ENCODE data around the gene TBC1D12.

DNA sequence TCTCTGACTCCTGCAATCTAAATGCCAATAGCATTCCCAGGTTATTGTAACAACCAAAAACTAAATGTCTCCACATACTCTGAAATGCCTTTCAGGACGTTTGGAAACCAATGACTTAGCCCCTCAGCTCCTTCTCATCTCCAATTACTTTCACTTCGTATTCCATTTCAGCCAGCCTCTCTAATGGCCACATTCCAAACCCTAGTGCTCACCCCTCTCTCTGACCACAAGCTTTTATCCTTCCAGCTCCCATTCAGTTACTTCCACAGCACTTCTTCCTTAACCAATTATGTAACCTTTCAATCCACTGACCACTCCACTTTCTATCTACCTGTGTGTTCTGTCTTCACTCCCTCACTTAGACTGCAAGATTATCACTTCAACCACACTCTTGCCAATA lies 43.9 kb upstream of the TBC1D12 start:
- TF ChIP-seq, protein P1, sequence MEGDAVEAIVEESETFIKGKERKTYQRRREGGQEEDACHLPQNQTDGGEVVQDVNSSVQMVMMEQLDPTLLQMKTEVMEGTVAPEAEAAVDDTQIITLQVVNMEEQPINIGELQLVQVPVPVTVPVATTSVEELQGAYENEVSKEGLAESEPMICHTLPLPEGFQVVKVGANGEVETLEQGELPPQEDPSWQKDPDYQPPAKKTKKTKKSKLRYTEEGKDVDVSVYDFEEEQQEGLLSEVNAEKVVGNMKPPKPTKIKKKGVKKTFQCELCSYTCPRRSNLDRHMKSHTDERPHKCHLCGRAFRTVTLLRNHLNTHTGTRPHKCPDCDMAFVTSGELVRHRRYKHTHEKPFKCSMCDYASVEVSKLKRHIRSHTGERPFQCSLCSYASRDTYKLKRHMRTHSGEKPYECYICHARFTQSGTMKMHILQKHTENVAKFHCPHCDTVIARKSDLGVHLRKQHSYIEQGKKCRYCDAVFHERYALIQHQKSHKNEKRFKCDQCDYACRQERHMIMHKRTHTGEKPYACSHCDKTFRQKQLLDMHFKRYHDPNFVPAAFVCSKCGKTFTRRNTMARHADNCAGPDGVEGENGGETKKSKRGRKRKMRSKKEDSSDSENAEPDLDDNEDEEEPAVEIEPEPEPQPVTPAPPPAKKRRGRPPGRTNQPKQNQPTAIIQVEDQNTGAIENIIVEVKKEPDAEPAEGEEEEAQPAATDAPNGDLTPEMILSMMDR (IDR thresholded peaks at IDR 0.05 in 4 of 5, conservative IDR thresholded peaks at IDR 0.05 in 1 of 5): no peak
- TF ChIP-seq POLR2A (IDR thresholded peaks at IDR 0.05): no peak

Measured in gastrocnemius medialis (tissue), 4 donors.